HepG2 (cell line): ENCODE measurements around the gene CCL4. TPM values are rescaled to one million over a fixed set of nuclear protein-coding genes. Genes with fewer than 3 reads are reported as not detected.

Experiments used
- ATAC-seq: fragments of 200-7000 bp; cut with Tn5 transposase; 3 replicates; pipeline ENCODE4 v1.9.1; 2020; ENCODE audit warnings: mild to moderate bottlenecking, moderate library complexity
- BruUV-seq: library from RNA; stranded (reverse); fragments of 400-500 nt; replicated peaks from 2 replicates; lab custom pipeline; 2021; lab: Mats Ljungman, UMichigan
- CTCF ChIA-PET: fragments of 300-600 bp; formaldehyde crosslinking; extraction: SDS; loops from one replicate; lab custom pipeline; 2021; ENCODE audit warnings: low total read pairs, inconsistent platforms, low intra/inter-chr PET ratio; lab: Yijun Ruan, JAX
- POLR2A ChIA-PET: fragments of 350-600 bp; sonication (Branson Sonifier 250); formaldehyde crosslinking; loops from one replicate; lab custom pipeline; 2020; ENCODE audit warnings: antibody characterized with exemption, inconsistent platforms; lab: Yijun Ruan, JAX
- DNase-seq: peaks from one replicate; pipeline ENCODE4 v3.0.0-alpha.2; 2015; ENCODE audit warnings: low spot score
- FAIRE-seq: peaks from 3 replicates; lab custom pipeline; 2011; peaks lifted over from hg19 to GRCh38; lab: Jason Lieb, UNC
- H2AFZ ChIP-seq: one replicate; pipeline ENCODE4 v1.6.1; 2011; ENCODE audit warnings: low read length, inconsistent platforms
- H3K27ac ChIP-seq: fragments of 300-600 bp; 3 replicates; pipeline ENCODE4 v1.8.0; 2011; ENCODE audit warnings: mixed run types, mild to moderate bottlenecking, mixed read lengths, low read length, inconsistent platforms; ENCODE audit not compliant: insufficient read depth; ENCODE audit errors: extremely low read length
- H3K27me3 ChIP-seq, 2 experiments: fragments of 200-600 bp in 1 of 2; 2 replicates in 1 of 2; 3 replicates in 1 of 2; pipeline versions ENCODE4 v1.6.0 to v1.8.0; 2011; ENCODE audit warnings: low read length in 2 of 2, mild to moderate bottlenecking in 2 of 2, moderate library complexity in 2 of 2, inconsistent platforms in 1 of 2; ENCODE audit not compliant: insufficient read depth in 2 of 2, control insufficient read depth in 1 of 2
- H3K36me3 ChIP-seq, 2 experiments: fragments of 200-600 bp in 1 of 2; replicated peaks in 1 of 2; 2 replicates in 1 of 2; 3 replicates in 1 of 2; pipeline versions ENCODE4 v1.5.1 to v1.8.0; 2011; ENCODE audit warnings: low read length in 2 of 2, inconsistent platforms in 1 of 2; ENCODE audit not compliant: insufficient read depth in 2 of 2, control insufficient read depth in 1 of 2
- H3K4me1 ChIP-seq: 2 replicates; pipeline ENCODE4 v1.5.1; 2012; ENCODE audit warnings: low read length, inconsistent platforms; ENCODE audit not compliant: insufficient read depth
- H3K4me2 ChIP-seq: 2 replicates; pipeline ENCODE4 v1.6.0; 2011; ENCODE audit warnings: low read depth, low read length, inconsistent platforms
- H3K4me3 ChIP-seq, 3 experiments: fragments of 200-600 bp in 1 of 3; sonication (generic), shearing (Covaris generic) in 1 of 3; replicated peaks in 1 of 3; 2 replicates each; pipeline ENCODE4 v1.5.1; 2011 to 2016; ENCODE audit warnings: low read length in 3 of 3, inconsistent platforms in 2 of 3, low read depth in 2 of 3, mild to moderate bottlenecking in 2 of 3, control low read depth in 1 of 3, mixed read lengths in 1 of 3; ENCODE audit not compliant: insufficient read depth in 1 of 3
- H3K79me2 ChIP-seq: one replicate; pipeline ENCODE4 v1.6.1; 2011; ENCODE audit warnings: low read length, inconsistent platforms; ENCODE audit not compliant: insufficient read depth
- H3K9ac ChIP-seq: 2 replicates; pipeline ENCODE4 v1.6.0; 2011; ENCODE audit warnings: mild to moderate bottlenecking, low read depth, low read length, inconsistent platforms; ENCODE audit not compliant: insufficient read depth
- H3K9me3 ChIP-seq: 2 replicates; pipeline ENCODE4 v1.5.1; 2012; ENCODE audit warnings: mild to moderate bottlenecking, low read length
- H4K20me1 ChIP-seq: 2 replicates; pipeline ENCODE4 v1.6.0; 2011; ENCODE audit warnings: inconsistent platforms, mild to moderate bottlenecking, low read length, moderate library complexity; ENCODE audit not compliant: insufficient read depth
- ETS1 ChIP-seq: sonication (generic); formaldehyde crosslinking; IDR thresholded peaks from 2 replicates; pipeline ENCODE4 v1.4.0; 2020; ENCODE audit warnings: missing genetic modification reagents
- FOXC1 ChIP-seq: sonication (generic); formaldehyde crosslinking; IDR thresholded peaks from 2 replicates; pipeline ENCODE4 v1.8.0; 2022; ENCODE audit warnings: mild to moderate bottlenecking, missing genetic modification reagents, borderline replicate concordance
- HHEX ChIP-seq: IDR thresholded peaks from 2 replicates; pipeline ENCODE4 v1.6.1; 2016; ENCODE audit warnings: control low read depth
- HIC2 ChIP-seq: sonication (generic); formaldehyde crosslinking; IDR thresholded peaks from 2 replicates; pipeline ENCODE4 v1.9.0; 2022; ENCODE audit warnings: low read depth, missing genetic modification reagents
- KLF12 ChIP-seq: sonication (generic); formaldehyde crosslinking; IDR thresholded peaks from 2 replicates; pipeline ENCODE4 v1.4.0; 2020; ENCODE audit warnings: missing genetic modification reagents, borderline replicate concordance
- KLF6 ChIP-seq: IDR thresholded peaks from 2 replicates; pipeline ENCODE4 v1.8.0; 2016; ENCODE audit warnings: missing biosample characterization, missing genetic modification reagents
- NFKBIZ ChIP-seq: IDR thresholded peaks from 2 replicates; pipeline ENCODE4 v1.6.1; 2018; ENCODE audit warnings: missing genetic modification reagents, missing compliant biosample characterization
- RFX5 ChIP-seq: IDR thresholded peaks from 2 replicates; pipeline ENCODE4 v1.6.1; 2011; ENCODE audit warnings: low read depth, low read length, improper control_type of control experiment
- RFXANK ChIP-seq: IDR thresholded peaks from 2 replicates; pipeline ENCODE4 v1.6.1; 2016
- ZIK1 ChIP-seq: sonication (generic); formaldehyde crosslinking; IDR thresholded peaks from 2 replicates; pipeline ENCODE4 v1.5.0; 2020; ENCODE audit warnings: mild to moderate bottlenecking, low read depth, missing genetic modification reagents, borderline replicate concordance
- ZNF333 ChIP-seq: sonication (generic); formaldehyde crosslinking; IDR thresholded peaks from 2 replicates; pipeline ENCODE4 v1.4.0; 2020; ENCODE audit warnings: mild to moderate bottlenecking, missing genetic modification reagents, borderline replicate concordance
- ZNF839 ChIP-seq: sonication (generic); formaldehyde crosslinking; IDR thresholded peaks from 2 replicates; pipeline ENCODE4 v1.4.0; 2020; ENCODE audit warnings: missing genetic modification reagents, mild to moderate bottlenecking, borderline replicate concordance
- WGBS: methylation state at CpG from one replicate; pipeline ENCODE4 v1.1.6; 2017; ENCODE audit warnings: low lambda C conversion rate; 5-methylcytosine and 5-hydroxymethylcytosine counted together
- in situ Hi-C: cut with HindIII; loops from 2 replicates; pipeline ENCODE4 v1.10.0; 2017; ENCODE audit warnings: low pct_unique_long_range_greater_than_20kb; ENCODE audit not compliant: extremely low pct_ligation_motif_present
- intact Hi-C: fragments of 100-400 bp; cut with micrococcal nuclease; formaldehyde crosslinking; loops from one replicate; pipeline ENCODE4 v1.10.0; 2022; ENCODE audit not compliant: unreplicated experiment
- polyA plus RNA-seq, 8 experiments: library from polyadenylated mRNA; depleted of rRNA in 3 of 8; stranded (reverse) in 7 of 8; unstranded in 1 of 8; fragments of >200 nt; fragmentation: Illumina TruSeq in 4 of 8; extraction: Trizol in 4 of 8; gene quantifications; 2 replicates each; pipeline versions ENCODE4 v1.2.1 to v1.2.3, GENCODE V29; 2011 to 2016; ENCODE audit warnings: low read depth in 4 of 8, missing spikeins in 1 of 8, mixed read lengths in 1 of 8; ENCODE audit not compliant: insufficient read depth in 1 of 8
- total RNA-seq, 5 experiments: library from RNA; depleted of rRNA; stranded (reverse); fragments of >200 nt; fragmentation: Illumina TruSeq; extraction: Trizol; gene quantifications; 2 replicates each; pipeline ENCODE4 v1.2.3, GENCODE V29; 2016; ENCODE audit warnings: low read depth in 1 of 5

CCL4 gene
- total and polyA plus RNA-seq, 2 of the 13 experiments (the other 11 are each of a cell fraction or from before 2014, with no cell fraction given), result not detected

DNA sequence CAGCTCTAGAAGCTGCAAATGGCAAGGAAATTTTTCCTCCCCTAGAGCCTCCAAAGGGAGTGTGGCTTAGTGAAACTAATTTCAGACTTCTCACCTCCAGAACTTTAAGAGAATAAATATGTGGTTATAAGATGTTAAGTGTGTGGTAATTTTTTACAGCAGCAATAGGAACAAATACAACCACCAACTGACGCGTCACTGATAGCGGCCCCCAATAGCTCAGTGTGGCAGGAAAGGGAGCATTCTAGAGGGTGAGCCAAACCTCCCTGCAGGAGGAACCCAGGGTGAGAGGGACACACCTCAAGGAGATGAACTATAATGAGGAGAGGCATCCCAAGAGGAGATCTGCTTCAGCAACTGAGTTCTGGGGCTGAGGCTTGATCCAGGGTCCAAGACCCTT lies 4.0 kb downstream of the CCL4 start:
- POLR2A ChIA-PET, result no interaction called here
- ATAC-seq, result no peak
- H4K20me1 ChIP-seq, result no peaks in the 10 kb centered on the region
- H3K9me3 ChIP-seq, result no peaks in the 10 kb centered on the region
- no peak overlapping the region for H3K4me2 ChIP-seq
- no peaks in the 10 kb centered on the region for H3K36me3 ChIP-seq
- intact Hi-C loops, result no loop called here
- H3K4me1 ChIP-seq, result no peaks in the 10 kb centered on the region
- H3K27me3 ChIP-seq, result no peaks in the 10 kb centered on the region
- no peak for TF ChIP-seq ZNF839 (CRISPR knock-in tag)
- no peak for TF ChIP-seq ZNF333
- no peak for TF ChIP-seq HIC2 (CRISPR knock-in tag)
- no peak for TF ChIP-seq KLF12 (CRISPR knock-in tag)
- no peak for TF ChIP-seq NFKBIZ (CRISPR knock-in tag)
- no peak for TF ChIP-seq ETS1 (CRISPR knock-in tag)
- no peak for TF ChIP-seq RFXANK
- no peak for TF ChIP-seq HHEX
- TF ChIP-seq RFX5, result no peak
- no peak for TF ChIP-seq KLF6
- no peak for TF ChIP-seq FOXC1 (CRISPR knock-in tag)
- no peak for TF ChIP-seq ZIK1 (CRISPR knock-in tag)
- TF ChIP-seq, all 625 proteins: peak for 0
- BruUV-seq, result no TSS peak
- no peaks in the 10 kb centered on the region for H3K79me2 ChIP-seq
- FAIRE-seq (no peak), DNase-seq (no peak)
- H3K27ac ChIP-seq, result no peak overlapping the region
- H3K9ac ChIP-seq, result no peak overlapping the region
- 73% methylated on average over 3 of the region's 3 CpGs for WGBS
- in situ Hi-C loops, result loop anchor here (10.0 kb wide), 1 partner anchor 63 kb away; no protein-coding TSS in a partner anchor
- no peak overlapping the region for H2AFZ ChIP-seq
- no peak overlapping the region for H3K4me3 ChIP-seq
- CTCF ChIA-PET, result no interaction called here
